GM10847 (cell line): ENCODE data around the gene CDH18.

ENCODE experiments used
- POLR2A ChIP-seq: IDR thresholded peaks from 2 replicates; pipeline ENCODE4 v1.6.1; 2011; ENCODE audit not compliant: insufficient read length; ENCODE audit errors: extremely low read depth

Gene CDH18

DNA sequence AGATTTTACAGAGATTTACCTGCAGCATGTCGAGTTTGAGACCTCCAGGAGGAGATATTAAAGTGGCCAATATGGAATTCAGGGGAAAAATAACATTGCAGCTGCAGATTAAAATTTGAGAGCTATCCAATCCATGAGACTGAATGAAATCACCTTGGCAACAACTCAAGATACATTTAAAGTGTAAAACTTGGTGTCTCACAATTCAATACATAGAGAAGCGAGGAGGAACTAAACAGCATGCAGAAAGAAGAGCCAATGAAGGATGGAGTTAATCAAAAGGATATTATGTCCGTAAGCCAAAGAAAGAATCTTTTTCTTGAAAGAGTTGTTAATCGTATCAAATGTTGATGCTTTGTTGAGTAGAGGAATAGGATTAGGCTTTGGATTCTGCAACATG lies 455.1 kb downstream of the CDH18 start:
- TF ChIP-seq POLR2A = no peak

GRCh38 chr5:19531374-19531952 lies 456.5 kb downstream of the CDH18 start:
- no peak for TF ChIP-seq POLR2A

- TF ChIP-seq POLR2A = no peak
Measured at GRCh38 chr5:19519448-19519847, 468.6 kb downstream of the CDH18 start.

DNA sequence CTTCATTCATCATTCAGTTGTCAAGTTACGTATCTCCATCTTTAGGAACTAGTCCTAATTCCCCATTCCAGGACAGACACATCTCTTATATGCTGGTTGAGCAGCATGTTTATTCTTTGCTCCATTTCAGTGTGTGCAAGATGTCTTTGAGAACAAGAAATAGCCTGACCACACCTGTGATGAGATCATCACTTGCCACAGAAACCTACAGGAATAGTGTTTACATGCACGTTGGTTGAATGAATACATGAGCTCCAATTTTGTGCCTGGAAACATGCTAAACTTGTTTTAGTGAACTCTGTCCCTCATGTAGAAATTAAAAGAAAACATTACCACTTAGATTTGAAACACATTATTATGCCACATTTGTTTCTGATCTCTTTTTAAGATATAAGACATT lies 489.1 kb downstream of the CDH18 start:
- no peak for TF ChIP-seq POLR2A

GRCh38 chr5:19497229-19497815 lies 490.7 kb downstream of the CDH18 start:
- no peak for TF ChIP-seq POLR2A

DNA sequence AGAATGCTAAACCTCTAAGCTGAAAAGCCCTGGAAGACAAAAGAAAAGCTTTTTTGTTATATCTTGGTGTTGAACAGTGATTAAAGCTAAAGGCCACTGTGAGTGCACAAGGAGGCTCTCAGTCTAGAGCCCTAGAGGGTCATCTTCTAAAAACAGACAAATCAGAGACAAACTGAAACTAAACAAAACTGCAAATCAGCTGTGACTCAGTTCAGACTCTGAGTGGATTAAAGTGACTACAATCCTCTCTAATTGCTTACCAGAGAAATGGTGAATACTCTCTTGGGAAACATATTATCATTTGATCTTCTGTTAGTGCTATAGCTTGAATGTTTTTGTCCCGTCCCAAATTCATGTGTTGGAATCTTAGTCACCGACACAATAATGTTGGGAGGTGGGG lies 491.9 kb downstream of the CDH18 start:
- TF ChIP-seq POLR2A = no peak

- TF ChIP-seq POLR2A = no peak
Measured at GRCh38 chr5:19492861-19493260, 495.1 kb downstream of the CDH18 start.

DNA sequence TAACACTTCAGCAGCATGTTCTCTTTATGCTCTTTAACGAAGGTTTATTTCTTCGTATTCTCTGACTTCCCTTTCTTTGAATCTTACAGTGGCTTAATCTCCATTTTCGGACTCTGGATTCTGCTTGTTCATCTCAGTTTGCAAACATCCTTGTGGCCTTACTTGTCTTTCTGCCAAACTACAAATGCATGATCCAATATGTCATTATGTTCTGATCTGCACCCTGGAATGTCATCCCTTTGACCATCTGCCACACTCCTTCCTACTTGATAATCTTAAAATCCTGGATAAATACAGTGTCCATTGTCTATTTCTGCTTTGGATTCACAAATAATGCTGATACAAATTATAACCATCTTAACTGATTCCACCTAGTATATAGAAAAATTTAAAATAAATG lies 499.2 kb downstream of the CDH18 start:
- no peak for TF ChIP-seq POLR2A

GRCh38 chr5:19487480-19487879 lies 500.5 kb downstream of the CDH18 start:
- TF ChIP-seq POLR2A = no peak

- TF ChIP-seq POLR2A = no peak
Measured at GRCh38 chr5:19479562-19479961, 508.4 kb downstream of the CDH18 start.

- TF ChIP-seq POLR2A = no peak
Measured at GRCh38 chr5:19462019-19462418, 526.0 kb downstream of the CDH18 start.

DNA sequence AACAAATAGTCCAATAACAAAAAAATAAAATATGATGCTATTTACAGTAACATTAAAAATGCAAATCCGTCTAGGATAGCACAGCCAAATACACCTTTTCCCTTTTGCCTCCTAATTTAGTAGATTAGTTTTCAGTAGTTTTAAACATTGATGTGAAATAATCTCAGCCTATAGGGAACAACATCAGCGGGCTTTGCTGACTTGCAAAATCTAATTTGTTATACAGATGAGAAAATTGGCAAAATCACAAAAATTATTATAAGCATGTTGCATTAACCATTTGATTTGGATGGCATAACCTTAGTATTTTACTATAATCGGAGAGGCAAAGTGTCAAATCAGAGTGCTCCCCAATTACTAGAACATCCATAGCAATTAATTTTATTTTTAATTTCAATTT lies 563.5 kb downstream of the CDH18 start:
- TF ChIP-seq POLR2A = no peak
